C4-2B (cell line): ENCODE measurements around the gene FUT7.

Experiments
- CTCF ChIP-seq: fragments of 450-650 bp; conservative IDR thresholded peaks from 2 replicates; pipeline ENCODE4 v1.5.1; 2017; ENCODE audit warnings: mild to moderate bottlenecking
- ZFX ChIP-seq: fragments of 450-650 bp; IDR thresholded peaks from 2 replicates; pipeline ENCODE4 v1.6.1; 2017

GRCh38 chr9:137048655-137049543 lies 17.0 kb upstream of the FUT7 start:
- TF ChIP-seq CTCF: no peak
- TF ChIP-seq ZFX: peak; percentile 44; the same call in 1 of the 2 replicates
